Stimulated activated CD4-positive, alpha-beta T cell treated with anti-CD3 and anti-CD28 coated beads, TNF-alpha, amount 100 ng/mL, for 1 hour (primary cell): ENCODE results near the gene SH3BGR.

Experiments
- DNase-seq, 3 donors: peaks; one replicate each; pipeline ENCODE4 v3.0.0-alpha.2; 2020; ENCODE audit warnings: low read depth in 3 of 3, low spot score in 1 of 3

SH3BGR gene

DNA sequence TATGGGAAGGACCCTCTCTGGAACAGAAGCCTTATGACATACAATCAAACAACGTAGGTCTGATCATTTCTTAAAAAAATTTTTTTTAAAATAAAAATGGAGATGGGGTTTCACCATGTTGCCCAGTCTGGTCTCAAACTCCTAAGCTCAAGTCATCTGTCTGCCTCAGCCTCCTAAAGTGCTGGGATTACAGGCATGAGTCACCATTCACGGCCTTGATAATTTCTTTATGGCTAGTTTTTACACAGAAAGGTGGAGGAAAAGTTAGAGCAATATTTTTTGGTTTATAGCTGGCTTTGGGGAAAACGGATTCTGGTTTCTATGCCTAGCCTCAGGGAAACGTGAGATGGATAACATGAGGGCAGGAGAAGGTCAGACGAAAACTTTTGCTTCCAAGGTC lies 91.0 kb downstream of the SH3BGR start:
- no peak for DNase-seq

GRCh38 chr21:39546522-39546921 lies 94.8 kb downstream of the SH3BGR start:
- DNase-seq: no peak

- DNase-seq: no peak
These were observed 101.1 kb downstream of the SH3BGR start for GRCh38 chr21:39552856-39553255.

- DNase-seq: no peak
These were observed 101.6 kb downstream of the SH3BGR start for GRCh38 chr21:39553331-39553730.

DNA sequence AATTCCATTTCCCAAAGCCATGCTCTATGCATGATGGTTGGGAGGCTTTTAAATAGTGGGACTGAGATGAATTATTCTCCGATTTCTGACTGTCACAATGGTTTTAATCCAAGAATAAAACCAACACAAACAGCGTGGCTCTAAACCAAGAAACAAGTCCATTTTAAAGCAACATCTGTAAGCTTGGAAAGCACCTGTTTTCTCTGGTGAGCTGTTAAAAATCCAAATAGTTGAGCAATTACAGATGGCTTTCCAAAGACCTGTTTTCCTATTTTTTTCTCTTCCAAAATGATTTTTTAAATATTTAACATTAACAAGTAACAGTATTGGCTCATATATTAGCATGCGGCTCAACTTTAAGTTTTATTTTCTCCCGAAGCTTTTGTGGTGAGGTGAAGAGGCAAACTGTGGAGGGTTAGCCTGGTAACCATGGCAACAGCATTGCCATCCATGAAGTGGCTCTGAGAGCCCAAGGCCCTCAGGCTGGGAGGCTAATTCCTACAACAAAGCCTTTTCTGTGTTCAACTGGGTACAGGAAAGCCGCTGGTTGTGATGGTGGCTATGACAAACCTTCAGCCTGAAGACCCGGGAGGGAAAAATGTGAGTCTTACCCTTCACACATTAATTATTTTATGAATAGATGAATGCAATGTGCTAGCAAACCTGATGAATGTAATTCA lies 104.3 kb downstream of the SH3BGR start:
- no peak for DNase-seq

- DNase-seq: no peak
These were observed 107.7 kb downstream of the SH3BGR start for GRCh38 chr21:39559511-39559910.

DNA sequence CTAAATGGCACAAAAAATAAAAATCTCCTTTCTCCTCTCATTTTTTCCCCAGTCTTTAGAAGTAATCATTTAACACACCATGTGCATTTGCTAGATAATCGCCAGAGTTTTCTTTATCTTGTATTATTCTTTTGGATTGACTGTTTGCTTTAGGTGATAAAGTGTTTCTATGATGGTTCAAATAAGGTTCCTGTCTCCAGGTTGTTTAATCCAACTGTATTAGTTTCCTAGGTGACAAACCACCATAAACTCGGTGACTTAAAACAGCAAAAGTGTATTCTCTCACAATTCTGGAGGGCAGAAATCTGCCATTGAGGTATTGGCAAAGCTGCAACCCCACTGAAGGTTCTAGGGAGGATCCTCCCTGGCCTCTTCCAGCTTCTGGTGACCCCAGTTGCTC lies 109.4 kb downstream of the SH3BGR start:
- DNase-seq: no peak

DNA sequence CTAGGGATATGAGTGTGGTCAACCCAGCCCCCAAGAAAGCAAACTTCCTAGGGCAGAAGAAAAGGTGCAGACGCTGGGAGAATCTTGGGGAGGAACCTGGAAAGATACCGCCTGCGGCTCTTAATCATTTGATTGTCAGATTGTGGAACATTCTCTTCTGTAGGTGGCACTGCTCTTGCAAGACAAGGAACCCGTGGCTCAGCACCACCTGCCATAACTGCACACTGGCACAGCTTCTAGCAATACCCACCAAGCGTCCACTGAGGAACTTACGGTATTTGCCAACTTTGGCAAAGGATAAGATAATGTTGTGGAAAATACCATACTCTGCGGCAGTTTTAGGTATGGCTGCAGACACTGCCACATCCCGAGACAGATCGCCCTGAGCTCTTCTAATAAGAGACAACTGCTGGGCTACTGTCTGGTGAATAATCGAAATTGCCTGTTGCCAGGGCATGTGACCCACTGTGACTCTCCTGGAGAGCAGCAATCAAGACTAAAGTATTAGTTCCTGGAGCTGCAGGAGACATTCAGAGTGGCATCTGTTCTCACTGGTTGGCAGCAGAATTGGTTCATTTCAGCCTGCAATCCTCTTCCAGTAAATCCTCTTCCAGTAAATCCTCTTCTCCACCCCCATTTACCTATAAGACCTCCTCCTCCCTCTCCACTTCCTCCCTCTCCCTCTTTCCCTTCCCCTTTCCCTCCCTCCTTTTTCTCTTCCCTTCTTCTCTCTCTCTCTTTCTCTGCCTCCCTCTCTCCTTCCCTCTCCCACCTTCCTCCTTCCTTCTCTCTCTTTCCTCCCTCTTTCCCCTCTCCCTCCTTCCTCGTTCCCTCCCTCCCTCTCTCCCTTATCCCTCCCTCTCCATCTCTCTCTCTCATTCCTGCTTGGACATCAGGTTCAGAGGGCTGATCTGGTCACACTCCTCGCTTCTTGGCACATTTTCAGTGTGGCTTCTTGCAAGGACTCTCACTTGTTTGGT lies 111.3 kb downstream of the SH3BGR start:
- DNase-seq: no peak

DNA sequence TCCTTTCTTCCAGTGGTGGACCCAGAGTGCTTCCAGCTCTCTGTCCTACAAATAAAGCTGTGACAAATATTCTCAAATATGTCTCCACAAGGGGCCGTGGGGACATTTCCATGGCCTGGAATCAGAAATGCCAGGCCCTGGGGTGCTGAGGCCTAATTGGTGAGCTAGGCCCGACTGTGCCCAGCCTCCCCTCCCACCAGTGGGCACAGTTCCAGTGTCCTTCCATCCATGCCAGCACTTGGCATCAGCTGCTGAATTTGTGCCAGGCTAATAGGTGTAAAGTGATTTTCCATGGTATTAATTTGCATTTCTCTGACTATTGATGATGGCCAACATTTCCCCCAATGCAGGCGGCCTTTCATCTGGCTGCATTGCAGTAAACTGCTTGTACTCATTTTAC lies 112.4 kb downstream of the SH3BGR start:
- no peak for DNase-seq
